GM19452 (cell line): ENCODE data around the gene OSBPL2.

Experiments
- ATAC-seq: cut with Tn5 transposase; IDR thresholded peaks from one replicate; pipeline ENCODE4 v1.9.1; 2021; ENCODE audit not compliant: unreplicated experiment

Gene OSBPL2

GRCh38 chr20:62220666-62221568 is 17.4 kb upstream of the OSBPL2 start:
- ATAC-seq, result no peak

GRCh38 chr20:62222266-62222850 is 16.0 kb upstream of the OSBPL2 start:
- ATAC-seq, result no peak

- no peak for ATAC-seq
Measured at GRCh38 chr20:62222972-62223371, 15.3 kb upstream of the OSBPL2 start.

GRCh38 chr20:62223571-62223970 is 14.8 kb upstream of the OSBPL2 start:
- no peak for ATAC-seq

GRCh38 chr20:62224113-62224855 is 14.0 kb upstream of the OSBPL2 start:
- no peak for ATAC-seq

- no peak for ATAC-seq
Measured at GRCh38 chr20:62225026-62225425, 13.3 kb upstream of the OSBPL2 start.

- ATAC-seq, result no peak
Measured at GRCh38 chr20:62225820-62226635, 12.3 kb upstream of the OSBPL2 start.

GRCh38 chr20:62226707-62227590 is 11.4 kb upstream of the OSBPL2 start:
- no peak for ATAC-seq

GRCh38 chr20:62227591-62227976 is 10.7 kb upstream of the OSBPL2 start:
- ATAC-seq, result no peak

GRCh38 chr20:62227977-62228958 is 10.1 kb upstream of the OSBPL2 start:
- no peak for ATAC-seq

- no peak for ATAC-seq
Measured at GRCh38 chr20:62228982-62229545, 9.3 kb upstream of the OSBPL2 start.

- no peak for ATAC-seq
Measured at GRCh38 chr20:62229667-62230066, 8.7 kb upstream of the OSBPL2 start.

GRCh38 chr20:62230276-62230675 is 8.0 kb upstream of the OSBPL2 start:
- no peak for ATAC-seq

- no peak for ATAC-seq
Measured at GRCh38 chr20:62230696-62231095, 7.6 kb upstream of the OSBPL2 start.

GRCh38 chr20:62231292-62231691 is 7.0 kb upstream of the OSBPL2 start:
- no peak for ATAC-seq

- no peak for ATAC-seq
Measured at GRCh38 chr20:62232194-62232593, 6.1 kb upstream of the OSBPL2 start.

GRCh38 chr20:62232770-62233645 is 5.3 kb upstream of the OSBPL2 start:
- no peak for ATAC-seq
